Glutamatergic neuron (in vitro differentiated cells): Measurements from ENCODE around the gene PIP5K1C. TPM values are rescaled to one million over a fixed set of nuclear protein-coding genes. Genes with fewer than 3 reads are reported as not detected.

Experiments
- DNase-seq: peaks from one replicate; pipeline ENCODE4 v3.0.0; 2022
- H3K27ac Mint-ChIP-seq: one replicate; pipeline ENCODE4 v1.8.0; 2020; ENCODE audit warnings: mild to moderate bottlenecking, mixed read lengths, inconsistent platforms; ENCODE audit not compliant: unreplicated experiment
- H3K27me3 Mint-ChIP-seq: one replicate; pipeline ENCODE4 v1.8.0; 2020; ENCODE audit warnings: mild to moderate bottlenecking, moderate library complexity, mixed read lengths, inconsistent platforms; ENCODE audit not compliant: unreplicated experiment
- H3K36me3 Mint-ChIP-seq: one replicate; pipeline ENCODE4 v1.8.0; 2020; ENCODE audit warnings: mild to moderate bottlenecking, mixed read lengths, inconsistent platforms; ENCODE audit not compliant: unreplicated experiment
- H3K4me1 Mint-ChIP-seq: one replicate; pipeline ENCODE4 v1.8.0; 2020; ENCODE audit warnings: mild to moderate bottlenecking, low read depth, mixed read lengths, inconsistent platforms; ENCODE audit not compliant: unreplicated experiment
- H3K4me3 Mint-ChIP-seq: one replicate; pipeline ENCODE4 v1.8.0; 2020; ENCODE audit warnings: mild to moderate bottlenecking, mixed read lengths, inconsistent platforms; ENCODE audit not compliant: unreplicated experiment
- H3K9me3 Mint-ChIP-seq: one replicate; pipeline ENCODE4 v1.8.0; 2020; ENCODE audit warnings: mild to moderate bottlenecking, moderate library complexity, mixed read lengths, inconsistent platforms; ENCODE audit not compliant: unreplicated experiment
- CTCF ChIP-seq: fragments of 200-600 bp; sonication (generic); IDR thresholded peaks from one replicate; pipeline ENCODE4 v1.5.0; 2021; ENCODE audit not compliant: partially characterized antibody, unreplicated experiment
- total RNA-seq: library from RNA; stranded (reverse); fragmentation: NEBNext Ultra II Directional; extraction: Animal tissue kit (Norgen Biotek cat#: 25700); gene quantifications from one replicate; pipeline ENCODE4 v1.2.1, GENCODE V29; 2021; ENCODE audit not compliant: unreplicated experiment

PIP5K1C gene
- total RNA-seq, 1 donor from 2014 or later, result 169 TPM

- Mint-ChIP-seq H3K27ac (peak overlapping the region; percentile 38), H3K4me3 (no peak overlapping the region), H3K36me3 (peaks cover 5% of the 10 kb centered on the region), H3K27me3 (peaks cover 3% of the 10 kb centered on the region), H3K9me3 (peaks cover 8% of the 10 kb centered on the region), H3K4me1 (peaks cover 2% of the 10 kb centered on the region)
- no peak for DNase-seq
- no peak for TF ChIP-seq CTCF
Observed at GRCh38 chr19:3644351-3645066, 55.8 kb downstream of the PIP5K1C start.

- no peak for TF ChIP-seq CTCF
- Mint-ChIP-seq H3K4me1 (peaks cover 2% of the 10 kb centered on the region), H3K9me3 (peaks cover 10% of the 10 kb centered on the region), H3K4me3 (no peak overlapping the region), H3K27me3 (peaks cover 3% of the 10 kb centered on the region), H3K36me3 (peaks cover 6% of the 10 kb centered on the region), H3K27ac (no peak overlapping the region)
- DNase-seq, result no peak
Observed at GRCh38 chr19:3643674-3644313, 56.5 kb downstream of the PIP5K1C start.

GRCh38 chr19:3642987-3643673 lies 57.1 kb downstream of the PIP5K1C start:
- peaks cover 6% of the 10 kb centered on the region for H3K36me3 Mint-ChIP-seq
- H3K27me3 Mint-ChIP-seq, result peaks cover 5% of the 10 kb centered on the region
- TF ChIP-seq CTCF, result no peak
- peaks cover 2% of the 10 kb centered on the region for H3K4me1 Mint-ChIP-seq
- no peak overlapping the region for H3K4me3 Mint-ChIP-seq
- peak; percentile 50 for DNase-seq
- no peak overlapping the region for H3K27ac Mint-ChIP-seq
- H3K9me3 Mint-ChIP-seq, result peaks cover 10% of the 10 kb centered on the region

- no peak overlapping the region for H3K4me3 Mint-ChIP-seq
- TF ChIP-seq CTCF, result no peak
- peaks cover 5% of the 10 kb centered on the region for H3K27me3 Mint-ChIP-seq
- H3K9me3 Mint-ChIP-seq, result peaks cover 10% of the 10 kb centered on the region
- H3K4me1 Mint-ChIP-seq, result peaks cover 2% of the 10 kb centered on the region
- H3K36me3 Mint-ChIP-seq, result peaks cover 6% of the 10 kb centered on the region
- DNase-seq, result no peak
- no peak overlapping the region for H3K27ac Mint-ChIP-seq
Observed at GRCh38 chr19:3642296-3642695, 58.0 kb downstream of the PIP5K1C start.
